Neural cell (in vitro differentiated cells): ENCODE results near the gene MYOM1. TPM values are rescaled to one million over a fixed set of nuclear protein-coding genes. Genes with fewer than 3 reads are reported as not detected.

Source experiments
- H2AFZ ChIP-seq: fragments of 200-600, 300-800 bp; sonication (generic), shearing (Covaris generic); 2 replicates; pipeline ENCODE4 v1.6.0; 2014; ENCODE audit warnings: low read depth, mild to moderate bottlenecking, antibody characterized with exemption, low read length, moderate library complexity
- H3F3A ChIP-seq: fragments of 200-600 bp; shearing (Covaris generic); 2 replicates; pipeline ENCODE4 v1.6.1; 2016; ENCODE audit warnings: mild to moderate bottlenecking, moderate library complexity, mixed read lengths, antibody characterized with exemption, low read length; ENCODE audit not compliant: insufficient read depth, poor library complexity, severe bottlenecking
- H3K27ac ChIP-seq: fragments of 200-600, 300-800 bp; sonication (generic), shearing (Covaris generic); 2 replicates; pipeline ENCODE4 v1.5.1; 2014; ENCODE audit warnings: mild to moderate bottlenecking, low read length, moderate library complexity
- H3K27me3 ChIP-seq: fragments of 300-800, 200-600 bp; sonication (generic), shearing (Covaris generic); 2 replicates; pipeline ENCODE4 v1.6.0; 2014; ENCODE audit warnings: mild to moderate bottlenecking, low read depth, low read length, moderate library complexity; ENCODE audit not compliant: insufficient read depth
- H3K36me3 ChIP-seq: fragments of 300-800, 200-600 bp; sonication (generic), shearing (Covaris generic); 2 replicates; pipeline ENCODE4 v1.5.1; 2014; ENCODE audit warnings: mild to moderate bottlenecking, antibody characterized with exemption, low read length, moderate library complexity; ENCODE audit not compliant: insufficient read depth
- H3K4me2 ChIP-seq: fragments of 300-800, 200-600 bp; sonication (generic), shearing (Covaris generic); 2 replicates; pipeline ENCODE4 v1.6.0; 2014; ENCODE audit warnings: mild to moderate bottlenecking, low read length
- H3K4me3 ChIP-seq: fragments of 300-800, 200-600 bp; sonication (generic), shearing (Covaris generic); 2 replicates; pipeline ENCODE4 v1.5.1; 2014; ENCODE audit warnings: mild to moderate bottlenecking, low read length, moderate library complexity
- H3K79me2 ChIP-seq: fragments of 200-600 bp; shearing (Covaris generic); replicated peaks from 2 replicates; pipeline ENCODE4 v1.6.0; 2014; ENCODE audit warnings: mild to moderate bottlenecking, low read length, moderate library complexity; ENCODE audit not compliant: insufficient read depth
- H3K9ac ChIP-seq: fragments of 300-800, 200-600 bp; sonication (generic), shearing (Covaris generic); 2 replicates; pipeline ENCODE4 v1.6.1; 2016; ENCODE audit warnings: mild to moderate bottlenecking, low read length, mixed read lengths
- H3K9me2 ChIP-seq: fragments of 200-600 bp; shearing (Covaris generic); 2 replicates; pipeline ENCODE4 v1.6.1; 2016; ENCODE audit warnings: mild to moderate bottlenecking, low read length, mixed read lengths; ENCODE audit not compliant: insufficient read depth
- H3K9me3 ChIP-seq: fragments of 200-600, 300-800 bp; sonication (generic), shearing (Covaris generic); 2 replicates; pipeline ENCODE4 v1.6.1; 2016; ENCODE audit warnings: mild to moderate bottlenecking, mixed run types, low read length, moderate library complexity, mixed read lengths
- H4K20me1 ChIP-seq: fragments of 200-600 bp; shearing (Covaris generic); 2 replicates; pipeline ENCODE4 v1.6.1; 2016; ENCODE audit warnings: mild to moderate bottlenecking, mixed run types; ENCODE audit not compliant: insufficient read depth
- CTCF ChIP-seq: fragments of 450-650 bp; IDR thresholded peaks from 2 replicates; pipeline ENCODE4 v1.5.1; 2014; ENCODE audit warnings: antibody characterized with exemption, mild to moderate bottlenecking, moderate library complexity; ENCODE audit not compliant: poor library complexity, severe bottlenecking
- EP300 ChIP-seq: fragments of 450-650 bp; conservative IDR thresholded peaks from 2 replicates; pipeline ENCODE4 v1.6.1; 2014; ENCODE audit warnings: antibody characterized with exemption, mild to moderate bottlenecking, moderate library complexity; ENCODE audit not compliant: poor library complexity, severe bottlenecking
- EZH2 ChIP-seq: fragments of 200-600, 300-800 bp; shearing (Covaris generic), sonication (generic); IDR thresholded peaks from 2 replicates; pipeline ENCODE4 v1.6.1; 2014; ENCODE audit warnings: antibody characterized with exemption, low read length, borderline replicate concordance, mild to moderate bottlenecking; ENCODE audit not compliant: insufficient read depth, poor library complexity, severe bottlenecking
- MXI1 ChIP-seq: fragments of 450-650 bp; conservative IDR thresholded peaks from 2 replicates; pipeline ENCODE4 v1.6.1; 2014; ENCODE audit warnings: antibody characterized with exemption, mild to moderate bottlenecking; ENCODE audit not compliant: poor library complexity, severe bottlenecking
- POLR2AphosphoS5 ChIP-seq: IDR thresholded peaks from 2 replicates; pipeline ENCODE4 v1.6.1; 2012
- RAD21 ChIP-seq: fragments of 450-650 bp; conservative IDR thresholded peaks from 2 replicates; pipeline ENCODE4 v1.6.1; 2014; ENCODE audit warnings: antibody characterized with exemption, mild to moderate bottlenecking, moderate library complexity
- SMC3 ChIP-seq: fragments of 450-650 bp; conservative IDR thresholded peaks from 2 replicates; pipeline ENCODE4 v1.6.1; 2014; ENCODE audit warnings: antibody characterized with exemption, mild to moderate bottlenecking, moderate library complexity; ENCODE audit not compliant: poor library complexity
- TAF1 ChIP-seq: IDR thresholded peaks from 2 replicates; pipeline ENCODE4 v1.6.1; 2012; ENCODE audit warnings: low read depth
- polyA plus RNA-seq: library from polyadenylated mRNA; depleted of rRNA; stranded (reverse); fragments of >200 nt; gene quantifications from 2 replicates; pipeline ENCODE4 v1.2.3, GENCODE V29; 2014
- TF ChIP-seq, protein P1 (sequence below): IDR thresholded peaks from 2 replicates; pipeline ENCODE4 v1.6.1; 2012; ENCODE audit warnings: borderline replicate concordance

Gene MYOM1
- polyA plus RNA-seq, 1 donor from 2014 or later: 1.7 TPM

DNA sequence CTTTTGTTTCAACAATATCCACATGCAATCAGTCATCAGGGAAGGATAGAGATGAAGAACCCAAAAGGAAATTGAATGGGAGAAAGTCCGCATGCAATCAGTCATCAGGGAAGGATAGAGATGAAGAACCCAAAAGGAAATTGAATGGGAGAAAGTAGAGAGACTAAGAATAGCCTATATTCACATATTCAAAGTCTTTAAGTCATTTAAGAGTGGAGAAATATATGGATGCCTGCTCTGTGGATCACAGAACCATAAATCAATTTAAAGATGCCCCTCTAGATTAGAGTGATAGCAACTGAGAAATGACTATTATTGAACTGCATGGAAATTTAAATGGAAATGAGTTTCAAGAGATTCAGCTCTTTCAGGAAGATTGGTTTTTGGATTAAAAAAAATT, 116.8 kb downstream of the MYOM1 start:
- H3K79me2 ChIP-seq: no peaks in the 10 kb centered on the region
- H3K4me3 ChIP-seq: no peak overlapping the region
- no peak overlapping the region for H3K9ac ChIP-seq

GRCh38 chr18:3100498-3101132, 119.2 kb downstream of the MYOM1 start:
- no peaks in the 10 kb centered on the region for H3K9me3 ChIP-seq
- no peaks in the 10 kb centered on the region for H3K79me2 ChIP-seq
- no peaks in the 10 kb centered on the region for H3K27me3 ChIP-seq
- no peaks in the 10 kb centered on the region for H4K20me1 ChIP-seq
- H3K36me3 ChIP-seq: no peaks in the 10 kb centered on the region
- H3K27ac ChIP-seq: no peak overlapping the region
- H3K4me2 ChIP-seq: no peak overlapping the region
- H3K9me2 ChIP-seq: no peaks in the 10 kb centered on the region
- no peak overlapping the region for H2AFZ ChIP-seq
- H3F3A ChIP-seq: no peaks in the 10 kb centered on the region
- H3K4me3 ChIP-seq: no peak overlapping the region
- no peak overlapping the region for H3K9ac ChIP-seq
- TF ChIP-seq, protein P1, sequence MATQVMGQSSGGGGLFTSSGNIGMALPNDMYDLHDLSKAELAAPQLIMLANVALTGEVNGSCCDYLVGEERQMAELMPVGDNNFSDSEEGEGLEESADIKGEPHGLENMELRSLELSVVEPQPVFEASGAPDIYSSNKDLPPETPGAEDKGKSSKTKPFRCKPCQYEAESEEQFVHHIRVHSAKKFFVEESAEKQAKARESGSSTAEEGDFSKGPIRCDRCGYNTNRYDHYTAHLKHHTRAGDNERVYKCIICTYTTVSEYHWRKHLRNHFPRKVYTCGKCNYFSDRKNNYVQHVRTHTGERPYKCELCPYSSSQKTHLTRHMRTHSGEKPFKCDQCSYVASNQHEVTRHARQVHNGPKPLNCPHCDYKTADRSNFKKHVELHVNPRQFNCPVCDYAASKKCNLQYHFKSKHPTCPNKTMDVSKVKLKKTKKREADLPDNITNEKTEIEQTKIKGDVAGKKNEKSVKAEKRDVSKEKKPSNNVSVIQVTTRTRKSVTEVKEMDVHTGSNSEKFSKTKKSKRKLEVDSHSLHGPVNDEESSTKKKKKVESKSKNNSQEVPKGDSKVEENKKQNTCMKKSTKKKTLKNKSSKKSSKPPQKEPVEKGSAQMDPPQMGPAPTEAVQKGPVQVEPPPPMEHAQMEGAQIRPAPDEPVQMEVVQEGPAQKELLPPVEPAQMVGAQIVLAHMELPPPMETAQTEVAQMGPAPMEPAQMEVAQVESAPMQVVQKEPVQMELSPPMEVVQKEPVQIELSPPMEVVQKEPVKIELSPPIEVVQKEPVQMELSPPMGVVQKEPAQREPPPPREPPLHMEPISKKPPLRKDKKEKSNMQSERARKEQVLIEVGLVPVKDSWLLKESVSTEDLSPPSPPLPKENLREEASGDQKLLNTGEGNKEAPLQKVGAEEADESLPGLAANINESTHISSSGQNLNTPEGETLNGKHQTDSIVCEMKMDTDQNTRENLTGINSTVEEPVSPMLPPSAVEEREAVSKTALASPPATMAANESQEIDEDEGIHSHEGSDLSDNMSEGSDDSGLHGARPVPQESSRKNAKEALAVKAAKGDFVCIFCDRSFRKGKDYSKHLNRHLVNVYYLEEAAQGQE: no peak
- TF ChIP-seq EZH2 (no peak), CTCF (no peak), POLR2AphosphoS5 (no peak), MXI1 (no peak), RAD21 (no peak), EP300 (no peak), SMC3 (no peak)

More for the DNA sequence above, 116.8 kb downstream of the MYOM1 start:
- Histone ChIP-seq H3K27me3 (no peaks in the 10 kb centered on the region), H3K9me2 (no peaks in the 10 kb centered on the region), H3K9me3 (no peaks in the 10 kb centered on the region), H3K4me2 (no peak overlapping the region), H4K20me1 (no peaks in the 10 kb centered on the region), H3F3A (no peaks in the 10 kb centered on the region), H3K27ac (no peak overlapping the region), H2AFZ (no peak overlapping the region), H3K36me3 (no peaks in the 10 kb centered on the region)
- TF ChIP-seq SMC3: no peak
- TF ChIP-seq CTCF: no peak
- TF ChIP-seq, protein P1: no peak
- TF ChIP-seq EZH2: no peak
- TF ChIP-seq TAF1: no peak
- TF ChIP-seq MXI1: no peak
- no peak for TF ChIP-seq RAD21
- no peak for TF ChIP-seq EP300
- no peak for TF ChIP-seq POLR2AphosphoS5
